ENCODE results near the gene OR5AK2. TPM values are rescaled to one million over a fixed set of nuclear protein-coding genes. Genes with fewer than 3 reads are reported as not detected.

OR5AK2 gene
- total and polyA plus RNA-seq, 2 of the 8 experiments (the other 6 are each of a cell fraction or from before 2014, with no cell fraction given), result not detected

GRCh38 chr11:56994532-56994931 lies 5.8 kb downstream of the OR5AK2 start (continued):
- no peak for TF ChIP-seq RAD21 (IDR thresholded peaks at IDR 0.05 in 1 of 2, conservative IDR thresholded peaks at IDR 0.05 in 1 of 2; ENCODE audit: low read depth in 2 of 2, low read length in 2 of 2)
